GM15510 (cell line): ENCODE data around the gene AP3B2.

ENCODE experiments used
- POLR2A ChIP-seq: IDR thresholded peaks from 3 replicates; pipeline ENCODE4 v1.6.1; 2011; ENCODE audit warnings: borderline replicate concordance; ENCODE audit not compliant: insufficient read length; ENCODE audit errors: extremely low read depth

Gene AP3B2

DNA sequence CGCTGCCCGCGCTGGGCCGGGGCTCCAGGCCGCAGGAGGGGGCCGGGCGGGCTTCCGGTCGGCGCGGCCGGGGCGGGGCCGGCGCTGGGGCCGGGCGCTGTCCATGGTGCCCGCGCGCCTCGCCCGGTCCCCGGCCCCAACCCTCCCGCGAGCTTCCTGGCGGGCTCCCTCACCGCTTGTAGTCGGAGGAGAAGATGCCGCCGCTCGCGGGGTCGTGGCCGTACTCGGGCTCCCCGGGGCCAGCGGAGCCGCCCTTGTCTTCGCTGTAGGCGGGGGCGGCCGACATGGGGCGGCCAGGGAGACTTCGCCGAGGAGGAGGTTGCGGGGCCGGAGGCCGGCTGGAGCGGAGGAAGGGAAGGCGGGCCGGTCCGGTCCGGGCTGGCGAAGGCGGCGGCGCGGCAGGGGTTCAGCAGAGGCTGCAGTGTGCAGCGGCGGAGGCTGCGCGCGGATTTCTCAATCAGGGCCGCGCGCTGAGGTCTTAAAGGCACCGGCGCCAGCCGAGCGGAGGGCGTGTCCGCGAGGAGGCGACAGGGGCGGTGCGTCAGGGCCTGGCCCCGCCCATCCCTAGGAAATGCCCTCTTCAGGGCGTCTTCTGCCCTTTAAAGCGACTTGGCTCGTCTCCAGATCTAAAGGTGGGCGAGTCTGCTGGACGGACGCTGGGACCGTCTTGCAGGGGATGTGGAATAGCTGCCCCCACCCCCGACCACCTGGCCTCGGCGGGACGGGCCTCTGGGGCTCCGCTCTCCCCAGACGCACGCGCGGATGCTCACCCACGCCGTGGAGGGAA lies at the start of gene AP3B2:
Gene AP3B2, minus strand, starts transcription at position 455 of the 787 bp plus-strand sequence. Its CDS starts 169 bp downstream, at position 286.
- no peak for TF ChIP-seq POLR2A

DNA sequence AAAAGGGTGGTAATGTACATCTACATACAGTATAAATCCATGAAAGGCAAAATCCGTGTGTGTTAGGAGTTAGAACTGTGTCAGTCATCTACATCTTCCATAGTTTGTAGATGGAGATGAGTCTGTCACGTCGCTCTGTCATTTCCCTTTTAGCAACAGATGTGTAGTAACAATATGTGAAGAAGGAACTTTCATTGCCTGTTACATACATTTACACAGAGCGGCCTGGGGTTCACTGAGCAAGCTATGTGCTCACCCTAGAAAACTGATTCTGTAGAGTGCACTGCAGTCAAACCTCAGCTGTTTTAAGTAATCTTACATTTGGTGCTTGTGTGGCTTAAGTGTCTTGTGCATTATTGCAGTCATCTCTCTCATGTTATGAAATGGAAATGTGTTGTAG lies 41.6 kb upstream of the AP3B2 start:
- no peak for TF ChIP-seq POLR2A

- TF ChIP-seq POLR2A, result no peak
Observed at GRCh38 chr15:82750831-82751180, 41.1 kb upstream of the AP3B2 start.

GRCh38 chr15:82749951-82750830 lies 40.5 kb upstream of the AP3B2 start:
- peak; percentile 82 for TF ChIP-seq POLR2A

- no peak for TF ChIP-seq POLR2A
Observed at GRCh38 chr15:82748315-82748714, 38.6 kb upstream of the AP3B2 start.

GRCh38 chr15:82743810-82744209 lies 34.1 kb upstream of the AP3B2 start:
- no peak for TF ChIP-seq POLR2A

DNA sequence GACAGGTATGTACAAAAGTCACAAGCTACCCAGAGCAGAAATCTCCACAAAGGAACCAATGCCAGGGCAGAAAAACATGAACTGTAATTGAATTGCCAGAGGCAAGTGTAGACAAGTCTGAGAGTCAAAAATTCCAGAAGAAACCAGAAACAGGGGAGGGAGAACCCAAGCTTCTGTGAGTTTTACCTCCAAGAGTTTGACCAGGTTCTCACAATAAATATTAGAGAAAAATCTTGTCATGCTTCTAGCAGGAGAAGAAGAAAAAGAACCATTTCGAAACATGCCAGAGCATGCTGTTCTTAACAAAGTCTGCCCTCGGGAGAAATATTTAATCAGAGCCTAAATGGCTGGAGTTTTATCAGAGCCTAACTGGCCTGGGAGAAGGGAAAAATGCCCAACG lies 32.5 kb upstream of the AP3B2 start:
- TF ChIP-seq POLR2A, result no peak

- TF ChIP-seq POLR2A, result no peak
Observed at GRCh38 chr15:82739086-82739485, 29.4 kb upstream of the AP3B2 start.

DNA sequence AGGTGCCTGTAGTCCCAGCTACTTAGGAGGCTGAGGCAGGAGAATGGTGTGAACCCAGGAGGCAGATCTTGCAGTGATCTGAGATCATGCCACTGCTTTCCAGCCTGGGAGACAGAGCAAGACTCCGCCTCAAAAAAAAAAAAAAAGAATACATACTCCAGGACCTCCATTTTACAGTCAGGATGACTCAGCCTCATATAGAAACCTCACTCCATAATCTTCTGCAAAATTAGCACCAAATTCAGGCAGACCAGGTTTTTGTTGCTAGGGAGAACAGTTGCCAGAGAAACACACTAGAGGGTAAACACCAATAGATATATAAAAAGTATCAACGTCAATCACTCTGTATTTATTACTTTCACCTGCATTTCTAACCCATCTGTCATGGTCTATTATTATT lies 28.3 kb upstream of the AP3B2 start:
- TF ChIP-seq POLR2A, result no peak

DNA sequence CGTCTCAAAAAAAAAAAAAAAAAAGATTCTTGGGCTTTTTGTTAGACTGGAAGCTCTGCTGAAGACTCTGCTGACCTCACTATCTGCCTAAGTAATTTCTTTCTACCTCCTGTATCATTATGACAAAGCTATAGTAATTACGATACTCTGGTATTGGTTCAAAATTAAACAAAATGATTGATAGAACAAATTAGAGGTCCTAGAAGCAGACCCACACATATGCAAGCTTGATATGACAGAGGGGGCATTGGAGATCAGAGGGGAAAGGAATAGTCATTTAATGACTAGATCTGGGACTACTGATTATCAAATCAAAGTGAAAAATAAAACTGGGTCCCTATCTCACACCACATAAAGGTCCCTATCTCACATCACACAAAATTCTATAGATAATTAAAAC lies 21.9 kb upstream of the AP3B2 start:
- TF ChIP-seq POLR2A, result no peak

GRCh38 chr15:82730022-82730530 lies 20.4 kb upstream of the AP3B2 start:
- no peak for TF ChIP-seq POLR2A

GRCh38 chr15:82726816-82727215 lies 17.1 kb upstream of the AP3B2 start:
- no peak for TF ChIP-seq POLR2A

DNA sequence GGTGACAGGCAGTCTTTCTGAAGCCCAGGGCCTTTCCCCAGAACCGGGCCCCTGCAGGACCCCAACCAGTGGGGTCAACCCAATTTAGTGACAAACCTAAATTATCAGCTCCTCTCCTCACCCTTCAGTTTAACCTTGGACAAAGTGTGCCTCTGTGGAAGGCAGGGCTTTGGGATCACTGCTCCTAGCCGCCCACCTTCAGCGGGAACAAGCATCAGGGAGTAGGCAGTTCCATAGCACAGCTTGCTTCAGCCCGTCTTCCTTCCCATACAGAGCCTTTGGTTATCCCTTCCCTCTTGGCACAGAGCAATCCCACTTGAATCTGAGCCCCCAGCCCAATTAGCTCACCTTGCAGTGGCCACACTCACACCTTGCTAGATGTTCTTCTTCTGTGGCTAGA lies 5.3 kb upstream of the AP3B2 start:
- no peak for TF ChIP-seq POLR2A

GRCh38 chr15:82714016-82714415 lies 4.3 kb upstream of the AP3B2 start:
- no peak for TF ChIP-seq POLR2A

- no peak for TF ChIP-seq POLR2A
Observed at GRCh38 chr15:82712036-82712435, 2.4 kb upstream of the AP3B2 start.
